GM18951 (cell line): ENCODE data around the gene HS3ST2.

Experiments used
- POLR2A ChIP-seq: IDR thresholded peaks from 4 replicates; pipeline ENCODE4 v1.6.1; 2011; ENCODE audit warnings: mild to moderate bottlenecking; ENCODE audit not compliant: insufficient read length, insufficient read depth; ENCODE audit errors: extremely low read depth
- in situ Hi-C: fragments of 300-500 bp; cut with MboI; formaldehyde crosslinking; loops from one replicate; pipeline ENCODE4 v1.12.0; 2022; ENCODE audit warnings: low sequenced_read_pairs, mixed read lengths, inconsistent platforms; ENCODE audit not compliant: unreplicated experiment

HS3ST2 gene

DNA sequence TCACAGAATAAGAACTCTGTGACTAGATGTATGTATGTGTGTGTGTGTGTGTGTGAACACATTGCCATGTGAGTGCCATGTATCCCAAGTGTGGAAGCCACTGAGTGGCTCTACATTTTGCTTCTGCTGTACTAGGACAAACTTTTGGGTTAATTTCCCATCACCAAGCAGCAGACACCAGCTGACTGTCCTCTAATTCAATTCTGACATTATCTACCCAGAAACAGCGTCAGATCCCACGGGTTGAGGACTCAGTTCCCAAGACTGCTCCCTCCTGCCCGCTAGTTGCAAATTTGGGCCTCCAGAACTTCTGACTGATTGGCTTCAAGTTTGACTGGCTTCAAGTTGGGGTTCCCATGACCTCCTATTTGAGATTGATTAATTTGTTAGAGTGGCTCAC lies 29.2 kb downstream of the HS3ST2 start:
- in situ Hi-C loops: no loop called here
- TF ChIP-seq POLR2A: no peak

DNA sequence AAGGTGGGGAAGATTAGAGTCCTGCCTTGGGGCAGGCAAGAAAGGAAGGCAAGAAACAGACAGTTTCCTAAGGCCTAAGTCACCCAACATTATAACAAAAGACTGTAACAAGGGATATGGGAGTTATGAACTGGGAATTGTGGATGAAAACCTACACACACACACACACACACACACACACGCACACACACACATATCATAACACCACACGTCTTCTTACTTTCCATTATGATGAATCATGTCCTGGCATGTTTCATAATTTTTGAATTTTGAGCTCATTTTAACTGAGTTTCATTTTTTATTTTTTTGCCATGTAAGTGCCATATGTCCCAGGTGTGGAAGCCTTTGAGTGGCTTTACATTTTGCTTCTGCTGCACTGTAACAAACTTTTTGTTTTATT lies 29.9 kb downstream of the HS3ST2 start:
- no peak for TF ChIP-seq POLR2A
- in situ Hi-C loops: no loop called here

DNA sequence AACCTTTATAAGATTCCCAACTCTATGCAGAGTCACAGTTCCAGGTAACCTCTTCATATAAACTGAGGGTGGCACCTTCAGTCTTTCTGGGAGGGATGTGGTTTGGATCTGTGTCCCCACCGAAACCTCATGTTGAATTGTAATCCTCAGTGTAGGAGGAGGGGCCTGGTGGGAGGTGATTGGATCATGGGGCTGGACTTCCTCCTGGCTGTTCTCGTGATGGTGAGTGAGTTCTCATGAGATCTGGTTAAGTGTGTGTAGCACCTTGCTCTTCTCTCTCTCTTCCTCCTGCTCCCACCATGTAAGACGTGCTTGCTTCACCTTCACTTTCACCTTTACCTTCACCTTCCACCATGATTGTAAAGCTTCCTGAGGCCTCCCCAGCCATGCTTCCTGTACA lies 30.5 kb downstream of the HS3ST2 start:
- in situ Hi-C loops: no loop called here
- no peak for TF ChIP-seq POLR2A

DNA sequence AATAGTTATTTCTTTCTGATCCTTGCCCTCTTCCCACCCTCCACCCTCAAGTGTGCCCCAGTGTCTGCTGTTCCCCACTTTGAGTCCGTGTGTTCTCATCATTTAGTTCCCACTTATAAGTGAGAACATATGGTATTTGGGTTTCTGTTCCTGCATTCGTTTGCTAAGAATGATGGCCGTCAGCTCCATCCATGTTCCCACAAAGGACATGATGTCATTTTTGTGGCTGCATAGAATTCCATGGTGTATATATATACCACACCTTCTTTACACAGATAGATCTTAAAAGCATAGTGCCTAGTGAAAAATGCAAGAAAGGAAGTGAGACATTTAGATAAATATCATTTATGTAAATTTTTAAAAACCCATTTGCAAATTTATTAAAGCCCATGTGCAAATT lies 33.1 kb downstream of the HS3ST2 start:
- TF ChIP-seq POLR2A: no peak
- in situ Hi-C loops: no loop called here

DNA sequence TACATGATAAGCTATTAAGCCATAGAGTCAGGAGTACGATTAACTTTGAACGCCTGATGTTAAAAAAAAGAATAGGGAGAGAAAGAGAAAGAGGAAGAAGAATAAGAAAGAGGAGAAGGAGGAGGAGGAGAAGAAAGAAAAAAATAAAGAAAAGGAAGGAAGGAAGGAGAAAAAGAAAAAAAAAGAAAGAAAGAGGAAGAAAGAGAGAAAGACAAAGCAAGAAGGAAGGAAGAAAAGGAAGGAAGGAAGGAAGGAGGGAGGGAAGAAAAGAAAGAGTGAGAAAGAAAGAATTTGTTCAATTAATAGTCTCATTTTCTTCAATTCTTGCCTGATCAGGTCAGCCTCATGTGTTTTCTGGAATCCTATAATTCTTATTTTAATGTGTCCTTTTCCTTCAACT lies 33.7 kb downstream of the HS3ST2 start:
- in situ Hi-C loops: no loop called here
- TF ChIP-seq POLR2A: no peak

DNA sequence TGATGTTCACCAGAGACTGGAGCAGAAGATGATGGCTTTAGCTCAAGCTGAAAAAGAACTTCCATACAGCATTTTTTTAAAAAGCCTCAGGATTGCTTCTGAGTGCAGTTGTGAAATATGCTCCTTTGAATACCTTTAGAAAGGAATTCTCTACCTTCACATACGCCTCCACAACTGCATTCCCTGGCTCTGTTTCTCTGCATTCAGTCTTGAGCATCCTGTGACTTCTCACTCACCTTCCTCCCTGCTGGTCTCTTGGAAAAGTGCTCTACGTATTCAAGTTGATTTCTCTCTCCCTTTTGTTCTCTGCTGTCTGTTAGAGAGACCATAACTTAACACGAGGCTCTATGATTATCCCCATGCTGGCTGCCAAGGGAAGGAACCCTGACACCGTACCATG lies 34.5 kb downstream of the HS3ST2 start:
- TF ChIP-seq POLR2A: no peak
- in situ Hi-C loops: no loop called here

DNA sequence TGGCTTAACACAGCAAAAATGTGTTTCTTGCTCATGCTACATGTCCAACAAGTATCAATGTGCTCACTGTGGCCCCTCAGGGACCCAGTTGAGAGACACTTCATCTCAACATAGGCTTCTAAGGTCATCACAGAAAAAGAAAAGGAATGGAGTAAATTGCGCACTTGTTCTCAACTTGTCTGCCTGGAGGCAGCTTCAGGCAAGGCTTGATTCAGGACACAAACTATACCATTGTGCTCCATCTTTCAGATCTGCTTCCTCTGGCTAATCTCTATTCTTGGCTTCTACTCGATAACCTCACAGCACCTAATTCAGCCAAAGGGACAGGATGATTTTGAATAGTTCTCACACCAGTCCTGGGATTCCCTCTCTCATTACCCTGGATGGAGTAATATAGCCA lies 35.6 kb downstream of the HS3ST2 start:
- in situ Hi-C loops: no loop called here
- TF ChIP-seq POLR2A: no peak

DNA sequence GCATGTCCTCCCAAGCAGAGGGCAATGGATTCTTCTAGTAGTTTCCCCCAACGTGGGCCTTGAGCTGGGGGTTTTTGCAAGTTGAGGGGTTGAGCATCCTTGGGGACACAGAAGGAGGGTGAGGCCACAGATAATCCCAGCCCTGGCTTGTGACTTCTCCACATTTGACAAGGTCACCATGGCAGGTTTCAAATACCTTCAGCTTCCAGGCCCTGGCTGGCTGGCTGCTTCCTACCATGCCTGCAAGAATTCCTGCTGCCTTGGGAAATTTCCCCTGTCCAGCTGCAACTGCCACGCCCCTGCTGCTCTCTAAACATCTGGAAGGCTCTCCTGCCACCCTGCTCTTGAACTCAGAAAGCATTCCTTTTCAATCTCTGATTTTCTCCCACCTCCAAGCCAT lies 41.3 kb downstream of the HS3ST2 start:
- TF ChIP-seq POLR2A: no peak
- in situ Hi-C loops: no loop called here

DNA sequence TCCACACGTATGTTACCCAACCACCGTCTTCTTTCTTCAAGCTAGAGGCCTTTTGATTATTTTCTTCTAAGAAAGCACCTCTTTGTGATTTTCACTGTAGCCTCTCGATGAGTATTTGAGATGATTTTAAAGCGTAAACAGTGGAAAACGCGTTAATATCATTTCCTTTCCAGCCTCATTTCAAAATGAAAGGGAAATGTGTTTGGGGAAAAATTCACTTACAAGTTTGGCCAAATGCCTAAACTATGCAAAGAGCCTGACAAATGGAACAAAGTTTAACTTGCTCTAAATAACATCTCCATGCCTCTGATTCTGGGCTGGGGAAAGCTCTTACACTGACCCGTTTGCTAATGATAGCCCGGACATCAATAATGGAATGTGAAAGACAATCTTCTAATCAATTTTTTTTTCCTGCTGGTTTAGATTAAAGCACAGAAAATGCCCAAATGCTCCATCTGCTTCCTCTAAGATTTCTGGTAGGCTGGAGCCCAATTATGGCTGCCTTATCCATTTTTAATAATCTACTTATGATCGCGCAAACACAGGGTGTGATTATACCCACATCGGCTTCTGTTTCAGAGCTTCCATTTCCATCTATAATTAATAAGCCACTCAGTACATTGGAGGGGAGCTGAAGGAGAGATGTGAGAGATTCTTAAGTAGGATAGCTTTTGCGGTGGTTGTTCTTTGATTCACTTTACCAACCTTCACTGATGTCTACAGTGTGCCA lies 43.5 kb downstream of the HS3ST2 start:
- in situ Hi-C loops: no loop called here
- no peak for TF ChIP-seq POLR2A

DNA sequence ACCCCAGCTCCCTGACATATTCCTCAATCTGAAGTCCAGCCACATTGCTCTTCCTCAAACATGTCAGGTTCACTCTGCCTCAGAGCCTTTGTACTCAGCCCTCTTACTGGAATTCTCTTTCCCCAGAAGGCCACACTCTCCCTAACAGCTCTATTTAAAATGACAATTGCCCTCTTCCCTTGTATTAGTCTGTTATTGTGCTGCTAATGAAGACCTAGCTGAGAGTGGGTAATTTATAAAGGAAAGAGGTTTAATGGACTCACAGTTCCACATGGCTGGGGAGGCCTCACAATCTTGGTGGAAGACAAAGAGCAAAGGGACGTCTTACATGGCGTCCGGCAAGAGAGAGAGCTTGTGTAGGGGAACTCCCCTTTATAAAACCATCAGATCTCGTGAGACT lies 46.0 kb downstream of the HS3ST2 start:
- in situ Hi-C loops: no loop called here
- TF ChIP-seq POLR2A: no peak

DNA sequence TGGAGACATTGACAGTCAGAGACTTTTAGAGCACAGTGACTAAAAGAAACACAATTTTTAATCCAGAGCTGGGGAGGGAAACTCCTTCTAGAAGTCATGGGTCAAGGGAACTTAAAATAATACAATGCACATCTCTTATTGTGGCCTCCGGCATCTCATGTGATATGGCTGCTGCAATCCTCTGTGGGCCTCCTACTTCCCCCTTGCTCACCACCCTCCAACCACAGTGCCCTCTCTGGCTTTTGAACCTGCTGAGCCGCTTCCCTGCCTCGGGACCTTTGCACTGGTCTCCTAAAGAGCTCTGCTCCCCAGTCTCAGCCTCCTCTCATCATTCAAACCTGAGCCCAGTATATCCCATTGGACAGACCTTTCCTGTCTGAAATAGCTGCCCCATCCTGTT lies 47.6 kb downstream of the HS3ST2 start:
- TF ChIP-seq POLR2A: no peak
- in situ Hi-C loops: no loop called here

DNA sequence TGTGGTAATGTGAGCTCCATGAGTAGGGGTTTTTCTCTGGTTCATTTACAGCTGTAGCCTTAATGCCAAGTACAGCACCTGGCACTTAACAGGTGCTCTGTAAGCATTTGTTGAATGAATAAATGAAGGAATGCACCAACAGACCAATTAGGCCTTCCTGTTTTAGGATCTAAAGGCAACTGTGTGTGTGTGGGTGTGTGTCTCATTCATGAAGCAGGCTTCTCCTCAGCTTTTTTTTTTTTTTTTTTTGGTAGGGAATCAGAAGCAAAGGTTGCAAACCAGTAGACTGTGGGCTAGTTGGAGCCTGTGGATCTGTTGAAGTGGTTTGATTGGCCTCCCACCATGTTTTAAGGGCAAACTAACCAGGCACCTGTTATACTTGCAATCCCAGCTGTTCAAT lies 48.1 kb downstream of the HS3ST2 start:
- in situ Hi-C loops: no loop called here
- no peak for TF ChIP-seq POLR2A

DNA sequence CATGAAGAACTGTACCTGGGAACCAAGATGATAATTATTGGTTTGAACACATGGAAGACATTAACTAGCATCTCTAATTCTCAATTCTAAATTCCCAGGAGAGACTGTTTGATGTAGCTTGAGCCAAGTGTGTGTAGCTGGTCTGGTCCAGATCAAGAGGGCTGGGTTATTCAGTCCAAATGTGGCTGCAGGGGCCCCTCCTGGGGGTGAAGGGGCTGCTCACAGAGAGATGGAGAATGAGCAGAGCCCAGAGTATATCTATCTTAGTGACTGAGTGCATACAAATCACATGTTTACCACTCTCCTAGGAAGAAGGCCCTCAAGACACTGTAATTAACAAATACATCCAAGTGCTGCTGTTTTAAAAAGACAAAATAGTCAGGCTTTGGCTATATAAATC lies 50.4 kb downstream of the HS3ST2 start:
- no peak for TF ChIP-seq POLR2A

DNA sequence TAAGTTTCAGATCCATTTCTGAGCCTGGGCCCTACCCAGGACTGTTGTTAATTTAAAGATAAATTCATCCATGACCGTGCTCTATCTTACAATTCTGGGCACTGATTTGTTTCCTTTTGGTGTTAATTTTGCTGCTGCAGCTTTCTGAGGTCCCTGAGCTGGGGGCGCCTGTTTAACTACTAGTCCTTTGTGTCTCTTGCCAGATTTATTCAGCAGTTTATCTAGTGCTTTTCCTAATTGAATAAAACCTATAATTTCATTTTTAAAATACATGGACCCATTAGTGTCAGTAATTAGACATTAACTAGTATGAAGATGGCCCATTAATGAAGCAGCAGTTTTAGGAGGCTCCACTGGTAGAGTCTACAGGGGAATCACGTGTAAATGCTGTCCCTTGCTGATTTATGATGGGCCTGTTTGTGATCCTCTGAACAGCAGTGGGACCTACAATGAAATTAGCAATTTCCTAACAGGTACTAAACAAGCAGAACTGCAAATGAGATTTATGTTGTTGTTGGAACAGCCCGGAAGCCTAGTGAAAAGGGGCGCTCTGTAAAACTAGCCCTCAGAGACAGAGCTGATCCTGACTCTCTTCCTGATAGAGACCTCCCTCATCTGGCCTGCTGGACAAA lies 54.7 kb downstream of the HS3ST2 start:
- in situ Hi-C loops: no loop called here
- TF ChIP-seq POLR2A: no peak

More for the DNA sequence above, 50.4 kb downstream of the HS3ST2 start:
- in situ Hi-C loops: no loop called here

DNA sequence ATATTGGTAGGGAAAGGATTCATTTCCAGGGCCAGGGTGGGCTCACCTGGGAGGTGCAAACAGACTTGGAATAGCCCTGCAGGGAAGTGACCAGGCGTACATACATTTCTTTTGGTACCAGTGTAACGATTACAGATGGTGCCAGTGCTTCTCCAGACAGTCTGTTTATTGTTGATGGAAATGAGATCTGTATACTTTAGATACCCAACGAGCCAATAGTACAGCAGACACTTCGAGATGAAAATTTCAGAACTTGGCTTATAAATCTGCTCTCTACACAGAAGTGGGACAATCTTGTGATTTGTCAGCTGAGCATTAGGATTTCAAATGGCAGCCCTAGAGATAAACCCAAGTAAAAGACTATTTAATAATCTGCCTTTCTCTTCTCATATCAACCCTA lies 57.9 kb downstream of the HS3ST2 start:
- in situ Hi-C loops: no loop called here
- no peak for TF ChIP-seq POLR2A

DNA sequence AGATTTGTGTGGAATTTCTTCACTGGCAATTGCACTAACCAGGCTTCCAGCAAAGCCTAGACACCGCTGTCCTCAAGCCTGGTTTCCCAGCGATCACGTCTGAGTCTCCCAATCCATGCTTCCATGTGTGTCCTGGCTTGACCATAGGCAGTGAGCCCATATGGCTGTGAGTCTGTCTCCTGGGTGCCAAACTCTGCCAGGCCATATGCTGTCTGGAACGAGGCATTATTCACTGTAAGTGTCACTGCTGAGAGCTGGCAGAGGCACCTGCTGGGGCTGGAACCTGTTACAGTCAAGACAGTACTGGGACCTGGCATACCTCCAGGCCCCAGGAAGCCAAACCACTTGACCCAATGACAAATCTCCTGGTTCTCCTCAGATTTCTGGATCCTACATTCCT lies 60.4 kb downstream of the HS3ST2 start:
- in situ Hi-C loops: no loop called here
- TF ChIP-seq POLR2A: no peak
